Caco-2 (cell line): ENCODE data around the gene OSM. TPM values are rescaled to one million over a fixed set of nuclear protein-coding genes. Genes with fewer than 3 reads are reported as not detected.

ENCODE experiments used
- BruUV-seq: library from RNA; stranded (reverse); fragments of 400-500 nt; replicated peaks from 2 replicates; lab custom pipeline; 2021; lab: Mats Ljungman, UMichigan
- CTCF ChIA-PET: fragments of 300-600 bp; sonication (Branson Sonifier 250); formaldehyde crosslinking; loops from one replicate; lab custom pipeline; 2022; ENCODE audit warnings: antibody characterized with exemption; lab: Charles Lee
- POLR2A ChIA-PET: fragments of 300-600 bp; sonication (Branson Sonifier 250); formaldehyde crosslinking; loops from one replicate; lab custom pipeline; 2022; ENCODE audit warnings: antibody characterized with exemption; lab: Charles Lee
- DNase-seq, 2 experiments: peaks; one replicate each; pipeline versions ENCODE4 v3.0.0 to v3.0.0-alpha.2; 2020 to 2022
- H3K27me3 ChIP-seq: replicated peaks from 2 replicates; pipeline ENCODE4 v1.6.0; 2011; ENCODE audit warnings: low read length; ENCODE audit not compliant: control insufficient read depth, insufficient read depth
- H3K36me3 ChIP-seq: 2 replicates; pipeline ENCODE4 v1.5.1; 2011; ENCODE audit warnings: low read length; ENCODE audit not compliant: control insufficient read depth, insufficient read depth
- H3K4me1 ChIP-seq: fragments of 250-450 bp; sonication (Bioruptor Pico); 2 replicates; pipeline ENCODE4 v1.5.1; 2020; ENCODE audit warnings: mild to moderate bottlenecking
- H3K4me3 ChIP-seq: 2 replicates; pipeline ENCODE4 v1.5.1; 2011; ENCODE audit warnings: low read depth, mild to moderate bottlenecking, control low read depth, low read length
- H3K9me3 ChIP-seq: fragments of 250-450 bp; sonication (Bioruptor Pico); 2 replicates; pipeline ENCODE4 v1.5.1; 2020; ENCODE audit warnings: mild to moderate bottlenecking, moderate library complexity
- H3K27ac Mint-ChIP-seq: one replicate; pipeline ENCODE4 v1.8.0; 2022; ENCODE audit warnings: mixed read lengths; ENCODE audit not compliant: unreplicated experiment
- H3K27me3 Mint-ChIP-seq: one replicate; pipeline ENCODE4 v1.8.0; 2022; ENCODE audit warnings: mixed read lengths; ENCODE audit not compliant: insufficient read depth, unreplicated experiment
- H3K36me3 Mint-ChIP-seq: one replicate; pipeline ENCODE4 v1.8.0; 2022; ENCODE audit warnings: mild to moderate bottlenecking, mixed read lengths; ENCODE audit not compliant: insufficient read depth, unreplicated experiment
- H3K4me1 Mint-ChIP-seq: one replicate; pipeline ENCODE4 v1.8.0; 2022; ENCODE audit warnings: low read depth, mixed read lengths; ENCODE audit not compliant: unreplicated experiment
- H3K4me3 Mint-ChIP-seq: one replicate; pipeline ENCODE4 v1.8.0; 2022; ENCODE audit warnings: mild to moderate bottlenecking, moderate library complexity, mixed read lengths; ENCODE audit not compliant: unreplicated experiment
- H3K9me3 Mint-ChIP-seq: one replicate; pipeline ENCODE4 v1.8.0; 2022; ENCODE audit warnings: mixed read lengths; ENCODE audit not compliant: unreplicated experiment
- intact Hi-C: fragments of 100-400 bp; cut with micrococcal nuclease; formaldehyde crosslinking; loops from one replicate; pipeline ENCODE4 v1.10.0; 2022; ENCODE audit not compliant: unreplicated experiment
- total RNA-seq: library from RNA; stranded (reverse); gene quantifications from 2 replicates; pipeline ENCODE4 v1.2.3, GENCODE V29; 2022
- TF ChIP-seq, protein P1 (sequence below), 2 experiments: fragments of 200-600 bp in 1 of 2; IDR thresholded peaks; 1 replicate in 1 of 2; 2 replicates in 1 of 2; pipeline versions ENCODE4 v1.5.1 to v1.8.0; 2011 to 2022; ENCODE audit warnings: antibody characterized with exemption in 1 of 2, control low read depth in 1 of 2, inconsistent platforms in 1 of 2, low read depth in 1 of 2, low read length in 1 of 2, mild to moderate bottlenecking in 1 of 2, moderate library complexity in 1 of 2; ENCODE audit not compliant: insufficient read depth in 1 of 2, severe bottlenecking in 1 of 2, unreplicated experiment in 1 of 2

The OSM gene
- total RNA-seq, 1 experiment from 2014 or later = not detected

DNA sequence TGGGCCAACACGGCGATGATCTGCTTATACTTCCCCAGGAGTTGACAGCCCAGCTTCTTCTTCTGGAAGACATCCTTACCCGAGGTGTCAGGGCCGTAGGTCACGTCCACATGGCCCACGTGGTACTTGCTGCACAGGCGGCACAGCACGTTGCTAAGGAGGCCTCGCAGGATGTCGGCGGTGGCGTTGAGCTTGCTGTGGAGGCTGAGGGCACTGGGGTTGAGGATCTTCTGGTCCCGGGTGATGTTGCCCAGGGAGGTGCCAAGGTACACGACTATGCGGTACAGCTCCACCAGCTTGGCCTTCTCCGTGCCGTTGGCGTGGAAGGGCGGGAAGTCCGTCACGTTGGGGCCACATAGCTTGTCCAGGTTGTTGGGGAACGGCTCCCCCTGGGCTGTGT is 23.0 kb downstream of the OSM start:
- H3K4me3 Mint-ChIP-seq = no peak overlapping the region
- no TSS peak for BruUV-seq
- intact Hi-C loops = no loop called here
- peaks cover 13% of the 10 kb centered on the region for H3K36me3 Mint-ChIP-seq
- ChIA-PET CTCF (interaction anchor here (1.1 kb wide), 1 partner anchor 11 kb away, joined by 3 read pairs; no protein-coding TSS in a partner anchor), POLR2A (no interaction called here)
- no peaks in the 10 kb centered on the region for H3K27me3 Mint-ChIP-seq
- no peaks in the 10 kb centered on the region for H3K9me3 Mint-ChIP-seq
- no peaks in the 10 kb centered on the region; the same call in 1 of the 2 replicates for H3K36me3 ChIP-seq
- TF ChIP-seq, protein P1, sequence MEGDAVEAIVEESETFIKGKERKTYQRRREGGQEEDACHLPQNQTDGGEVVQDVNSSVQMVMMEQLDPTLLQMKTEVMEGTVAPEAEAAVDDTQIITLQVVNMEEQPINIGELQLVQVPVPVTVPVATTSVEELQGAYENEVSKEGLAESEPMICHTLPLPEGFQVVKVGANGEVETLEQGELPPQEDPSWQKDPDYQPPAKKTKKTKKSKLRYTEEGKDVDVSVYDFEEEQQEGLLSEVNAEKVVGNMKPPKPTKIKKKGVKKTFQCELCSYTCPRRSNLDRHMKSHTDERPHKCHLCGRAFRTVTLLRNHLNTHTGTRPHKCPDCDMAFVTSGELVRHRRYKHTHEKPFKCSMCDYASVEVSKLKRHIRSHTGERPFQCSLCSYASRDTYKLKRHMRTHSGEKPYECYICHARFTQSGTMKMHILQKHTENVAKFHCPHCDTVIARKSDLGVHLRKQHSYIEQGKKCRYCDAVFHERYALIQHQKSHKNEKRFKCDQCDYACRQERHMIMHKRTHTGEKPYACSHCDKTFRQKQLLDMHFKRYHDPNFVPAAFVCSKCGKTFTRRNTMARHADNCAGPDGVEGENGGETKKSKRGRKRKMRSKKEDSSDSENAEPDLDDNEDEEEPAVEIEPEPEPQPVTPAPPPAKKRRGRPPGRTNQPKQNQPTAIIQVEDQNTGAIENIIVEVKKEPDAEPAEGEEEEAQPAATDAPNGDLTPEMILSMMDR (IDR thresholded peaks at IDR 0.05; ENCODE audit: insufficient read depth in 1 of 2, low read depth in 1 of 2, low read length in 1 of 2, severe bottlenecking in 1 of 2, unreplicated experiment in 1 of 2) = no peak
- peaks cover 34% of the 10 kb centered on the region for H3K4me1 ChIP-seq
- no peak overlapping the region for H3K4me3 ChIP-seq
- H3K27ac Mint-ChIP-seq = no peak overlapping the region
- no peaks in the 10 kb centered on the region for H3K9me3 ChIP-seq
- H3K27me3 ChIP-seq = no peaks in the 10 kb centered on the region
- H3K4me1 Mint-ChIP-seq = peaks cover 25% of the 10 kb centered on the region
- no peak for DNase-seq

DNA sequence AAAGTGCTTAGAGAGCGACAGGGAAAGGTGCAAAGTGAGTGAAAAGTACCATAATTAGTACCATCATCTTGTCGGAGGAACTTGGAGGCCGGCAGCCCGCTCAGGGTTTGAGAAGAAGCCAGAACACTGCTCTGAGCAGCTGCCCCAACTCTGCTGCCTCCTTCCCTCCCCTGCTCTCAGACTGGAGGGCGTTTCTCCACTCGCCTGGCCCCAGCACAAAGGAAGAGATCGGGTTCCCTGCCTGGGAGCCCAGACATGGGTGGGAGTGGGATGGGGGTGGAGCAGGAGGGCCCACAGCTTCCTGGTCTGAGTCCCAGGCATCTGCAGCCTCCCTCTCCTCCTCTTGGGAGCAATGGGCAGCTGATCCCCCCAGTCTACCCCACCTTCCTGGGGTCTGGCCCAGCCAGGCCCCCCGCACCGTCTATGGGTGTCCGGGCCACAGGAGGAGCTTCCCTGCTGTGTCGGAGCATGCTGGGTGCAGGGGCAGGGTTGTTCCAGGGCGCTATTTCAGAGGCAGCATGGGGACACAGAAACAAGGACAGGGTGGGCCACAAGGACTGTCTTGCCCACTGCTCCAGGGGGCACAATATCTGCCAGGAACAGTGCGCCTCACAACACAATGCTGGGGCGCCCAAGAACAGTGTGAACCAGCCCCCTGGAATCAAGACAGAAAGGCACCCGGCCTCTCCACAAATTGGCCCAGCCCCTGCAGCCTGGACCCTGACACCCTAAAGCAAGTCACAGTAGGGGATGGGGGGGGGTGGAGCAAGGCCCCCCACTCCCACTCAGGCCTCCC is 24.9 kb downstream of the OSM start:
- H3K4me1 ChIP-seq = peaks cover 34% of the 10 kb centered on the region
- POLR2A ChIA-PET = no interaction called here
- Mint-ChIP-seq H3K4me3 (no peak overlapping the region), H3K27me3 (no peaks in the 10 kb centered on the region), H3K4me1 (peaks cover 18% of the 10 kb centered on the region), H3K36me3 (peaks cover 16% of the 10 kb centered on the region), H3K27ac (no peak overlapping the region), H3K9me3 (no peaks in the 10 kb centered on the region)
- CTCF ChIA-PET = interaction anchor here (0.6 kb wide), 1 partner anchor 14 kb away, joined by 3 read pairs; no protein-coding TSS in a partner anchor
- H3K4me3 ChIP-seq = no peak overlapping the region
- H3K27me3 ChIP-seq = no peaks in the 10 kb centered on the region
- no TSS peak for BruUV-seq
- intact Hi-C loops = no loop called here
- H3K36me3 ChIP-seq = no peaks in the 10 kb centered on the region; the same call in 1 of the 2 replicates
- no peak for DNase-seq
- TF ChIP-seq, protein P1 (IDR thresholded peaks at IDR 0.05; ENCODE audit: insufficient read depth in 1 of 2, low read depth in 1 of 2, low read length in 1 of 2, severe bottlenecking in 1 of 2, unreplicated experiment in 1 of 2) = no peak
- no peaks in the 10 kb centered on the region for H3K9me3 ChIP-seq

DNA sequence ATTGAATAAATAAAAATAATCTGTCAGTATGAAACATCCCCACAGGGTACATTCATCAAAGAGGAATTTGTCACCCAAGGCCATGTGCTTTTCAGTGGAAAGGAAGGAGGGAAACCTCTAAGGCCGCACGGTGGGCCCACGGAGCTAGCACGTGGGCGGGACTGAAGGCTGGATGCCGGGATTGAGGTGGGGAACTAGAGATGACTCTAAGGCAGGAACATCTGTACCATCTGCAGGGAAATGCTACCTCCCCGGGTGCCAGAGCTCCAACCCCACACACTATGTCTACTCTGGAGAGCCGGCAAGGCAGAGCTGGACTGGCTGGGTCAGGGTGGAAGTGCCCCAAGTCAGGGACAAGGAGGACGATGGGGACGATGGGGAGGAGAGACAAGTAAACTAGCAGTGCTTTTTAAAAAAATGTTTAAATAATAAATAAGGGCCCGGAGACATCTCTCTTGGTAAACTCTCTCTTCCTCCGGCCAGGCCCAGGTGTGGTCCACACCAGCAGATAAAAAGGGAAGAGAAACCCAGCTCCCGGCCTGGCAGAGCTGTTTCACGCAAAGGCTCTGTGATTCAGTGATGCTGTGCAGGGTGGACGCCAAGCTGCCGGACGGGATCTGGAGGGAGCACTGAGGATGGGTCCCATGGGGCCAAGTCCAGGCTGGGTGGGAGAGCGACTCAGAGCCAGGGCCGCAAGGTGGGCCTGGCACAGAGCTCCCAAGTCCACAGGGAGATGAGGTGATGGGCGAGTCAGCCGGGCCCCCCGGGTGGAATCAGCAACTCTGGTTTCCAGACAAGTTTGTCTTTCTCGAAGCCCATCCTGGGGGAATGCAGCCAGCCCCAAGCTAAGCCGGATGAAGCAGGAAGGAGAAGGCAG is 25.9 kb downstream of the OSM start:
- H3K27ac Mint-ChIP-seq = no peak overlapping the region
- TF ChIP-seq, protein P1 (IDR thresholded peaks at IDR 0.05; ENCODE audit: insufficient read depth in 1 of 2, low read depth in 1 of 2, low read length in 1 of 2, severe bottlenecking in 1 of 2, unreplicated experiment in 1 of 2) = no peak
- intact Hi-C loops = no loop called here
- Histone ChIP-seq H3K4me3 (no peak overlapping the region), H3K27me3 (no peaks in the 10 kb centered on the region), H3K9me3 (no peaks in the 10 kb centered on the region), H3K4me1 (peaks cover 44% of the 10 kb centered on the region), H3K36me3 (no peaks in the 10 kb centered on the region; the same call in 1 of the 2 replicates)
- H3K27me3 Mint-ChIP-seq = no peaks in the 10 kb centered on the region
- no peak overlapping the region for H3K4me3 Mint-ChIP-seq
- H3K9me3 Mint-ChIP-seq = no peaks in the 10 kb centered on the region
- BruUV-seq = no TSS peak
- ChIA-PET CTCF (no interaction called here), POLR2A (no interaction called here)
- peaks cover 22% of the 10 kb centered on the region for H3K4me1 Mint-ChIP-seq
- peaks cover 16% of the 10 kb centered on the region for H3K36me3 Mint-ChIP-seq
- no peak for DNase-seq
